ENCODE results near the gene ZFR2. TPM values are rescaled to one million over a fixed set of nuclear protein-coding genes. Genes with fewer than 3 reads are reported as not detected.

Gene ZFR2
- total RNA-seq, 1 experiment from 2014 or later: not detected

Other genes starting within 250 kb of the ZFR2 start
- 47.8 and 51.3 TPM in 2 replicates for gene CACTIN, start 242.2 kb downstream of the ZFR2 start, total RNA-seq (2014; rRNA removed)
- 16.1 and 21.2 TPM in 2 replicates for gene PIP5K1C, start 168.6 kb downstream of the ZFR2 start, total RNA-seq (2014; rRNA removed)
- 11.7 and 14.3 TPM in 2 replicates for gene TJP3, start 160.7 kb downstream of the ZFR2 start, total RNA-seq (2014; rRNA removed)
- 21.4 and 23.9 TPM in 2 replicates for gene APBA3, start 107.3 kb downstream of the ZFR2 start, total RNA-seq (2014; rRNA removed)
- gene MRPL54, start 106.4 kb downstream of the ZFR2 start, total RNA-seq (2014; rRNA removed): 73.9 and 80.8 TPM in 2 replicates
- not detected in 2 replicates for gene RAX2, start 96.8 kb downstream of the ZFR2 start, total RNA-seq (2014; rRNA removed)
- not detected in 2 replicates for gene MATK, start 82.7 kb downstream of the ZFR2 start, total RNA-seq (2014; rRNA removed)
- gene ATCAY, start 11.6 kb upstream of the ZFR2 start, total RNA-seq (2014; rRNA removed): not detected in 2 replicates
- gene NMRK2, start 64.0 kb upstream of the ZFR2 start, total RNA-seq (2014; rRNA removed): not detected in 2 replicates
- 94.2 and 155 TPM in 2 replicates for gene DAPK3, start 102.1 kb upstream of the ZFR2 start, total RNA-seq (2014; rRNA removed)
- 1,124 and 1,170 TPM in 2 replicates for gene EEF2, start 116.4 kb upstream of the ZFR2 start, total RNA-seq (2014; rRNA removed)
- gene PIAS4, start 138.7 kb upstream of the ZFR2 start, total RNA-seq (2014; rRNA removed): 21.0 and 26.5 TPM in 2 replicates
- 16.7 and 40.2 TPM in 2 replicates for gene ZBTB7A, start 197.9 kb upstream of the ZFR2 start, total RNA-seq (2014; rRNA removed)